Measurements from ENCODE around the gene ZCCHC7.
A peak's percentile ranks its signal among the peaks of the same experiment; 100 is the strongest.
"Not testable (repeated sequence)": the region's sequence is repeated elsewhere in the genome, so short reads cannot be mapped to it uniquely, and the experiment has no call there.

Gene ZCCHC7

DNA sequence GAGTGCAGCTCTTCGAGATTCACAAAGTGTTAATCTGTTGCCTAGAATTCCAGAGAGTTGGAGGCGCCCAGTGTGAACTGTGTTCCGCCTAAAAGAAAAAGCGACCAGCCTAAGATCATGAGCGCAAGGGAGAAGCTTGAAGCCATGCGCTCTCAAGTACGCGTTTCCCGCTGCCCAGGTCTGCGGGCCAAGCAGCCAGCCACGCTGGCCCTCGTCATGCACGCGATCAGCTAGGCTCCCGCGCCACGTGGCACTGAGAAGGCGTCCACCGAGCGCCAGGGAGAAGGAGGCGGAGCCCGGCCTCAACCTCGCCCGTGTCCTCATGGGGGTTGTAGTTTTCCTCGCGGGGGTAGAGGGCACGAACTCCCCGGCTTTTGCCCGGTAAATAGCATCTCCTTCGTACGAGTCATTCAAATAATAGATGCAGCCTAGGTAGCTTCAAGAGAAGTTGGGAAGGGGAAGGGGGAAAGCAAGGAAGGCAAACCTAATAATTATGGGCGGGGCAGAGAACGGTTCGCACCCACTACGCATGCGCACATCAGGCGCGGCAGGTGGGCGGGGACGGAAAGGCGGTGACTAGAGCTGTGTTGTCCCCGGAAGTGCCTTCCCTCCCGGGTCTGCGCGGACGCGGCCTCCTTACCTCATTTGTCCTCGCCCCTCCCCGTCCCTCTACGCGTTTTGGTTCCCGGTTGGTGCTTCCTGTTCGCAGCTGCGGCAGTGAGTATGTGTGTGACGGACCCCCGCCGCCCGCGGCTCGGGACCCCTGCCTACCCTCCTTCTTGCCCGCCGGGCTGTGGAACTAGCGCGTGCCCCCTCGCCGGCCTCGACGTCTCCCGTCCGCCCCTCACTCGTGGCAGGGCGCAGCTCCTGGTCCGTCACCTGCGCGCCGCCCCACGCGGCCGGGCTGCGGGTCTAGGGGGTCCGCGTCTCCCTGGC, at the start of gene ZCCHC7:
TSS of gene ZCCHC7 (plus strand) at position 668 of the 936 bp plus-strand sequence.
- DNase-seq: peak; percentile 87

- DNase-seq: not testable (repeated sequence)
Measured at GRCh38 chr9:37074790-37075189, 45.6 kb upstream of the ZCCHC7 start.

- peak; percentile 77 for DNase-seq
Measured at GRCh38 chr9:37079370-37080164, 40.8 kb upstream of the ZCCHC7 start.

DNA sequence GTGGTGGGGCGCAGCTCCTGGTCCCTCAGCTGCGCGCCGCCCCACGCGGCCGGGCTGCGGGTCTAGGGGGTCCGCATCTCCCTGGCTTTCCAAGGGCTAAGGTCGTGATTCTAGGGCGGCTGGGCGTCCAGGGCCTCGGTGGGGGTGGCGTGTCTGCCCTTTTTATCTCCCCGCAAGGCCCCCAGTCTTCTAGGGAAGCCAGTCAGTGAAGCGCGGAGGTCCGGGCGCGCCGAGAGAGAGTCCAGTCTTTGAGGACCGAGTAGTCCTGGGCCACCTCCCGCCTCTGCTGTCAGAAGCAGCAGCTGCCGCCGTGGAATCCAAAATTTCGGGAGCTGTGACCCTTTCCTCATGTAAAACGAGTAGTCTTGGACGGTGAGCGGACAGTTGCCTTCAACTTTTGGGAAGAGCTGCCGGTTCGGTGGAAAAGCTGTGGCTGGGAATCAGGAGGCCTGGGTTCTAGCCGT, 40.2 kb upstream of the ZCCHC7 start:
- not testable (repeated sequence) for DNase-seq

GRCh38 chr9:37081507-37081906, 38.9 kb upstream of the ZCCHC7 start:
- not testable (repeated sequence) for DNase-seq

DNA sequence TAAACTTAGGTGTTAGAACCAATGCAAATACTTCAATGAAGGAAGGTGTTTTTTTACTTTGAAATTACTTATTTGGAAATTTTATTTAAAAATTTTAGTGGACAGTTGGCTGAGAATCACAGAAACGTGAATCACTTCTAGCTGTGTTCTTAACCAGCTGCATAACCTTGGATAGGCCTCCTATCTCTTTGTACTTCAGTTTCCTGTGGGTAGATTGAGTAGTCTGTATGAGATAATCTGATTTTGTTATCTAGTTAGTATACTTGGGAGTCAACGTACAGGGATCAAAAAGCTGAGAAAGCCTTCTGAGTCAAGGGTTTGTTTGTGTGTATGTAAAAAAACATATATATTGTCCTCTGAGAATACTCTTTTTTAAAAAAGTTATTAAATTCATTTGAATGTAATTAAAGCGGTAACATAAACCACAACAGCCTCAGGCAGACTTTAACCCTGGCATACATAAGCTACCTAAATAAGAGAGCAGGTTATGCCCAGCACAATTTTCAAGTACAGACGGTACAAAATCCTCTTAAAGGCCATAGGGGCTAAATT, 38.1 kb upstream of the ZCCHC7 start:
- no peak for DNase-seq

- no peak for DNase-seq
Measured at GRCh38 chr9:37083654-37084053, 36.7 kb upstream of the ZCCHC7 start.

DNA sequence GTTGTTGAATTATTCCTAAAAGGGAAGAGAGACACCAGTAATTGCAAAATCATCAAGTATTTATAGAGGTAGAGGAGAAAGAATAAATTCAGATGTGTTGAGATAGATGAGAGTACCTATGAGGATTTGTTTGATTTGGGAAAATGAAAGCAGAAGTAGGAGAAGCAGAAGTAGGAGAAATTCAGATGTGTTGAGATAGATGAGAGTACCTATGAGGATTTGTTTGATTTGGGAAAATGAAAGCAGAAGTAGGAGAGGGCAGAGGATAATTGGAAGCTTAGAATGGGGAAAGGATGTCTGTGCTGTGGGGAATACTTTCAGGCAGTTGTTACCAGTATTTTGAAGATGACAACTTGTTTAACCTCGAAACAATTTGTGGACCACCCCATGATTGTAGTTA, 35.1 kb upstream of the ZCCHC7 start:
- DNase-seq: no peak

GRCh38 chr9:37092714-37093295, 27.6 kb upstream of the ZCCHC7 start:
- DNase-seq: not testable (repeated sequence)

DNA sequence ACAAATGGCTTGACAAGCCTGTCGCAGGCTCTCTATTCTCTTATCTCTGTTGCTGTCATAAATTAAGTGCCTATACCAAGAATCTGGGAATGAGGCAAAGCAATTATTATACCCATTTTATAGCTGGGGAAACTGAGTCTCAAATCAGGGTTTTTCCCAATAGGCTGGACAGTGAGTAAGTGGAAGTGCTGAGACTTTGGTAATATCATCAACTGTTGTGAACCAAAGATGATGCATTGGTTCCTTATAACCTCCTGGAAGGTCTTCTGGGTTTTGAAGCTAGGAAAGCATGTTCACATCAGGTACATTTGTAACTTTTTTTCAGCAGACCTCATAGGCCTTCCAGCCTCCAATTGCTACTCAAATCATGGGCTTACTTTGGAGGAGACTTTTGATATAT, 25.6 kb upstream of the ZCCHC7 start:
- DNase-seq: no peak

DNA sequence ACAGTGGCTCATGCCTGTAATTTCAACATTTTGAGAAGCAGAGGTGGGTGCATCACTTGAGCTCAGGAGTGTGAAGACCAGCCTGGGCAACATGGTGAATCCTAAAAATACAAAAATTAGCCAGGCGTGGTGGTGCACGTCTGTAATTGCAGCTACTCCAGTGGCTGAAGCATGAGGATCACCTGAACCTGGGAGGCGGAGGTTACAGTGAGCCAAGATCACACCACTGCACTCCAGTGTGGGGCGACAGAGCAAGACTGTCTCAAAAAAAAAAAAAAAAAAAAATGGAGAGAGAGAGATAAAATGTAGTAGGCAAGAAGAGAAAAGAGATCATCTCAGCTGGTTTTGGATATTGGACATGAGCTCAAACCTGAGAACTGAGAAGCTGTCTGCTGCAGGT, 23.7 kb upstream of the ZCCHC7 start:
- DNase-seq: no peak

DNA sequence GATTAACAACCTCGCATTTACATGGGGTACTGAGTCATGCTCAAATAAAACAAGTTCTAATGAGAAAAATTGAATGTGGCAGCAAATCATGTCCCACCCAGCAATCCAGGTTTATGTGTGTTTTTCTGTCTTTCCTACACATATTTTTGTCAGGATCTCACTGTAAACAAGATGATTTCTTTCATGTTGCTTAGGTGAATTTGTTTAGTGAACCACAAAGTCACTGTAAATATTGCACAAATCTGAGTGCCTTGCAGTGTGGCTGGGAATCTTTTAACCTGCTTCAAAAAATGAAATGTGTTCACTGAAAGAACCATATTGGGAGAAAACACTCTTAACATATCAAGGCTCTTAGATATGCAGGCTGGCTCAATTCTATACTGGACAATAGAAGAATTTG, 23.1 kb upstream of the ZCCHC7 start:
- DNase-seq: no peak

GRCh38 chr9:37100327-37100726, 20.0 kb upstream of the ZCCHC7 start:
- no peak for DNase-seq

GRCh38 chr9:37100741-37101140, 19.6 kb upstream of the ZCCHC7 start:
- DNase-seq: no peak

DNA sequence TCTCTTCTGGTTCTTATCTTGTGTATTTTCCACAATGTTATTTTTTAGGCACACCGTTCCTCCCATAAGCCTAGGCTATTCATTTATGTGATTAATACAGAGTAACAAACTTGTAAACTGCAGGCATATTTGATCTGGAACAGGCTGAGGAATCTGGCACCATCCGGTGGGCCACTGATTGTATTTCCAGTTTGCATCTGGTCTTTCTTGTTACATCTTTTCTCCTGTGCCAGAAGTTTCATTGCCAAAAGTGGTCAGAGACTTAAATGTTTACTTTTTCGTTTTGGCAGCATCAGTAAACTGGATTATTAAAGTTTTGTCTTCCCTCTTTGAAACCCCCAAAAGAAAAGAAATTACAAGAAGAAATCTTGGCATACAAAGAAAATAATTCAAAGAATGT, 17.9 kb upstream of the ZCCHC7 start:
- no peak for DNase-seq

DNA sequence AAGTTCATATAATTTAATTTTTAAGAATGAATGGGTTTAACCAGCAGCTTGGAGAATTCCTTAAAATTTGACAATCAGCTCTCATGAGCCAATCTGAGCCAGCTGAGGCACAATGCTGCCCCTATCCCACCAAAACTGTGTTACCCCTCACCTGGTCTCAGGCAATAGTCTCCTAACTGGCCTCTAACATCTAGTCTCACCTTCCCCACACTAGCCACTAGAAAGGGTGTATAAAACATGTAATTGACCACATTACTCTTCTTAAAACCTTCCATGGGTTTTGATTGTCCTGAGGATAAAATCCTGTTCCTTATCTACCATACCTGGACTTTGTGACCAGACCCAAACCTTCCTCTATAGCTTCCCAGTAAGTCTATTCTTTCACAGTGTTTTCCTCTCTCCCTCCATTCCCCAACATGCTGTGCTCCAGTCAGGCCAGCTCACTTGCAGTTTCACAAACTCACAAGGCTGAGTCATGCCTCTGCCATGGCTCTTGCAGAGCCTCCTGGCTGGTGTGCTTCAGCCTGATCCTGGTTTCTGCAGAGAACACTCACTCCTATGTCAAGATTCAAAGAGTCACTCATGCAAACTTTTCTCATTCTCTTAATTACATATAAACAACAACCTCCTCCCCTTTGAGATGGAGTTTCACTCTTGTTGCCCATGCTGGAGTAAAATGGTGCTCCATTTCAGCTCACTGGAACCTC, 16.0 kb upstream of the ZCCHC7 start:
- DNase-seq: no peak

- no peak for DNase-seq
Measured at GRCh38 chr9:37105234-37105633, 15.1 kb upstream of the ZCCHC7 start.

- DNase-seq: no peak
Measured at GRCh38 chr9:37107701-37108100, 12.7 kb upstream of the ZCCHC7 start.

DNA sequence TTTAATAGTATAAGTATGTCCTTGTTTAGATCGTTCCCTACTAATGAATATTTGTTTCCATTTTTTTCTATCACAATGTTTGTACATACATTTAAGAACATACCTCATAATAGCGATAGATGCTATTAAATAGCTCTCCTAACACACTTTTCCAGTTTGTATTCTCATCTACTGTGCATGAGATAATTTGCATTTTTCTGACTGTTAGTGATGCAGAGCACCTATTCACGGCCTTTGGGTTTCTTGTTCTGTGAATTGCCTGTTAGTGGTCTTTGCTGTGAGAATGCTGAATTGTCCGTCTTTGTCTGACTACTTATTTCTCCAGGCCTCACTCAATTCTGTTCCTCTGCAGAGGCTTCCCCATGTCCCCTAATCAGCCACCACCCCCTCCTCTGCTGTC, 5.9 kb upstream of the ZCCHC7 start:
- not testable (repeated sequence) for DNase-seq

DNA sequence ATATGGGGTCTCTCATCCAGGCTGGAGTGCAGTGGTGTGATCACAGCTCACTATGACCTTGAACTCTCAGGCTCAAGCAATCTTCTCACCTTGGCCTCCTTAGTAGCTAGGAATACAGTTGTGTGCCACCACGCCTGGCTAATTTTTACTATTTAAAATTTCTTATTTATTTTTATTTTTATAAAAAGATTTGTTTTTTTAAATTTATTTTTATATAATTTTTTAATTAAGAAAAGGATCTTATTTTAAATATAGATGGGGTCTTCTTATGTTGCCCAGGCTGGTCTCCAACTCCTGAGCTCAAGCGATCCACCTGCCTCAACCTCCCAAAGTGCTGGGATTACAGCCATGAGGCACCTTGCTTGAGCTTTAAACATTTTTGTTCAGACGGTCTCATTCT, 2.4 kb upstream of the ZCCHC7 start:
- DNase-seq: no peak

GRCh38 chr9:37119360-37119759, 1.0 kb upstream of the ZCCHC7 start:
- no peak for DNase-seq

- not testable (repeated sequence) for DNase-seq
Measured at GRCh38 chr9:37120843-37121335, 515 bp downstream of the ZCCHC7 start.

Measured in NCI-H1417 treated with DMSO at 0.1 percent for 48 hours (cell line).